Measurements from ENCODE around the gene LRP1B. TPM values are rescaled to one million over a fixed set of nuclear protein-coding genes. Genes with fewer than 3 reads are reported as not detected.

The LRP1B gene
- total and polyA plus RNA-seq, 2 donors (not counting 1 experiment from before 2014, with no cell fraction given), result under 0.01 to 0.01 TPM

DNA sequence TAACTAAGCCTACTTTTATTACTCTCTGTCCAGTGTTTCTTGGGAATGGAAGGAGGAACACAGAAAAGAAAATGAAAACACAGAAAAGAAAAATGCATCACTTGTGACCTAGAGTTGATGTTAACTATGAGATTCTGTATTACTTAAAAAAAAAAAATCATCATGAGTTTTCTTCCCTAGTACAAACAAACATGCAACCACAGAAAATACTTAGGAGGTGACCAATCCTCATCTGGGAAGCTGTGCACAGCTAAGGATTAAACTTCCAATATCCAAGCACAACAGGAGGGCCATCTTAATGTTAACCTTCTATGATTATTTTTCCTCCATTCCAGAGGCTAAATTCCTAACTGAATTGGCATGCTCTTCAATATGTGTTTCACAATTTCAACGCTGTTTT, 1140.4 kb downstream of the LRP1B start:
- peak; percentile 86 to 94 for DNase-seq (ENCODE audit: low read depth in 2 of 2)
- H3K79me2 ChIP-seq (ENCODE audit: control insufficient read depth, insufficient read depth, low read length), result no peaks in the 10 kb centered on the region
- no peak overlapping the region for H3K4me3 ChIP-seq (replicated peaks in 1 of 4; ENCODE audit: control extremely low read depth in 1 of 4, insufficient read depth in 1 of 4, low read depth in 3 of 4, low read length in 4 of 4)
- H3K36me3 ChIP-seq (ENCODE audit: control insufficient read depth, insufficient read depth, low read length), result no peaks in the 10 kb centered on the region
- H3K27me3 ChIP-seq (ENCODE audit: control insufficient read depth, insufficient read depth, low read length), result no peaks in the 10 kb centered on the region
- no peak for TF ChIP-seq EZH2 (IDR thresholded peaks at IDR 0.05; ENCODE audit: low read length, missing control alignments)
- TF ChIP-seq, protein P1, sequence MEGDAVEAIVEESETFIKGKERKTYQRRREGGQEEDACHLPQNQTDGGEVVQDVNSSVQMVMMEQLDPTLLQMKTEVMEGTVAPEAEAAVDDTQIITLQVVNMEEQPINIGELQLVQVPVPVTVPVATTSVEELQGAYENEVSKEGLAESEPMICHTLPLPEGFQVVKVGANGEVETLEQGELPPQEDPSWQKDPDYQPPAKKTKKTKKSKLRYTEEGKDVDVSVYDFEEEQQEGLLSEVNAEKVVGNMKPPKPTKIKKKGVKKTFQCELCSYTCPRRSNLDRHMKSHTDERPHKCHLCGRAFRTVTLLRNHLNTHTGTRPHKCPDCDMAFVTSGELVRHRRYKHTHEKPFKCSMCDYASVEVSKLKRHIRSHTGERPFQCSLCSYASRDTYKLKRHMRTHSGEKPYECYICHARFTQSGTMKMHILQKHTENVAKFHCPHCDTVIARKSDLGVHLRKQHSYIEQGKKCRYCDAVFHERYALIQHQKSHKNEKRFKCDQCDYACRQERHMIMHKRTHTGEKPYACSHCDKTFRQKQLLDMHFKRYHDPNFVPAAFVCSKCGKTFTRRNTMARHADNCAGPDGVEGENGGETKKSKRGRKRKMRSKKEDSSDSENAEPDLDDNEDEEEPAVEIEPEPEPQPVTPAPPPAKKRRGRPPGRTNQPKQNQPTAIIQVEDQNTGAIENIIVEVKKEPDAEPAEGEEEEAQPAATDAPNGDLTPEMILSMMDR (conservative IDR thresholded peaks at IDR 0.05 in 1 of 2, IDR thresholded peaks at IDR 0.05 in 1 of 2; ENCODE audit: low read depth in 1 of 2, low read length in 2 of 2), result no peak
- H3K4me1 ChIP-seq (ENCODE audit: control insufficient read depth, extremely low read depth, insufficient read depth, low read length), result no peaks in the 10 kb centered on the region
- no peak overlapping the region for H3K9ac ChIP-seq (ENCODE audit: insufficient read depth, low read length)
- peak overlapping the region; percentile 8 for H3K27ac ChIP-seq (ENCODE audit: insufficient read depth, low read length)
- H2AFZ ChIP-seq (ENCODE audit: low read length), result no peak overlapping the region
- H3K9me3 ChIP-seq (ENCODE audit: control insufficient read depth, insufficient read depth, low read depth, low read length), result no peaks in the 10 kb centered on the region
- no peaks in the 10 kb centered on the region for H4K20me1 ChIP-seq (ENCODE audit: control insufficient read depth, extremely low read depth, insufficient read depth, low read length)
- no peak overlapping the region for H3K4me2 ChIP-seq (ENCODE audit: extremely low read depth, insufficient read depth, low read length)

DNA sequence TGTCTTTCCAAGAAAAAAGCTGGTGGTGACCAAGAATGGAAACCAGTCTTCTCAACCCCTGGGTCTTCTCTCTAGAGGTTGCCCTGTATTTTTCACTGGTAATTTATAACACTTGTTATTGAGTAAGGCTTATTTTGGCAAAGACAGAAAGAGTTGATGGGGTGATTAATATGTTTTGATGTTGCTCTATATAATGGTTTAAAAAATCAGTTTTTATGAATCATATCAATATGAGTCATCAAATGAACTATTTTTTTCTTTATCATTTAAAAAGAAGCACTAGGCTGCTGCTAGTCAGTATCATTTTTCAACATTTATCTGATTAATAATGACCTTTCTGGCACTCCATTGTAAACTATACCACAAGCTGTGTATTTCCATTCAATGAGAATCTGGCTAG, 1142.2 kb downstream of the LRP1B start:
- no peaks in the 10 kb centered on the region for H3K27me3 ChIP-seq (ENCODE audit: control insufficient read depth, insufficient read depth, low read length)

DNA sequence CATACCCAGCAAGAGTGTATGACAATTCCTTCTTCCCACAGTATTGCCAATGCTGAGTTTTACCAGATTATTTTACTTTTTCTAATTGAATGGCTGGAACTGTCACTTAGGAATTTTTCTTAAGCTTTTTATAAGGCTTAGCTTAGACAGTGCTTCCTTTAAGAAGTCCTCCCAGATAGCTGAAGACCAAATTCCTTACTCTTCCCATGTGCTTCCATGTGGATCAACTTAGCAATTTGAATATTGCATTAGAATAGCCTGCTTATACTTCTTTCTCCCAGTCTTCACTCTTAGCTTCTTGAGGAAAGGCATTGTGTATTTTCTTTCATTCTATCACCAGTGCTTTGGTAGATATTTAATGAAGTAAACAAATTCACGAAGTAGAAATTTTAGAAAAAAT, 1144.4 kb downstream of the LRP1B start:
- H3K79me2 ChIP-seq (ENCODE audit: control insufficient read depth, insufficient read depth, low read length), result no peaks in the 10 kb centered on the region
- no peak overlapping the region for H3K4me2 ChIP-seq (ENCODE audit: extremely low read depth, insufficient read depth, low read length)
- H3K9me3 ChIP-seq (ENCODE audit: control insufficient read depth, insufficient read depth, low read depth, low read length), result no peaks in the 10 kb centered on the region
- no peaks in the 10 kb centered on the region for H3K4me1 ChIP-seq (ENCODE audit: control insufficient read depth, extremely low read depth, insufficient read depth, low read length)
- no peak overlapping the region for H3K9ac ChIP-seq (ENCODE audit: insufficient read depth, low read length)
- no peak for TF ChIP-seq EZH2 (IDR thresholded peaks at IDR 0.05; ENCODE audit: low read length, missing control alignments)
- TF ChIP-seq, protein P1 (conservative IDR thresholded peaks at IDR 0.05 in 1 of 2, IDR thresholded peaks at IDR 0.05 in 1 of 2; ENCODE audit: low read depth in 1 of 2, low read length in 2 of 2), result no peak
- no peaks in the 10 kb centered on the region for H3K27me3 ChIP-seq (ENCODE audit: control insufficient read depth, insufficient read depth, low read length)
- no peaks in the 10 kb centered on the region for H4K20me1 ChIP-seq (ENCODE audit: control insufficient read depth, extremely low read depth, insufficient read depth, low read length)
- no peak overlapping the region for H3K27ac ChIP-seq (ENCODE audit: insufficient read depth, low read length)
- no peaks in the 10 kb centered on the region for H3K36me3 ChIP-seq (ENCODE audit: control insufficient read depth, insufficient read depth, low read length)
- H3K4me3 ChIP-seq (replicated peaks in 1 of 4; ENCODE audit: control extremely low read depth in 1 of 4, insufficient read depth in 1 of 4, low read depth in 3 of 4, low read length in 4 of 4), result no peak overlapping the region
- no peak for DNase-seq (ENCODE audit: low read depth in 2 of 2)
- no peak overlapping the region for H2AFZ ChIP-seq (ENCODE audit: low read length)

More for the DNA sequence above, 1142.2 kb downstream of the LRP1B start:
- Histone ChIP-seq H2AFZ (ENCODE audit: low read length) (no peak overlapping the region), H3K4me1 (ENCODE audit: control insufficient read depth, extremely low read depth, insufficient read depth, low read length) (no peaks in the 10 kb centered on the region), H3K9ac (ENCODE audit: insufficient read depth, low read length) (no peak overlapping the region), H3K27ac (ENCODE audit: insufficient read depth, low read length) (no peak overlapping the region), H3K79me2 (ENCODE audit: control insufficient read depth, insufficient read depth, low read length) (no peaks in the 10 kb centered on the region), H3K4me2 (ENCODE audit: extremely low read depth, insufficient read depth, low read length) (no peak overlapping the region), H3K36me3 (ENCODE audit: control insufficient read depth, insufficient read depth, low read length) (no peaks in the 10 kb centered on the region), H4K20me1 (ENCODE audit: control insufficient read depth, extremely low read depth, insufficient read depth, low read length) (no peaks in the 10 kb centered on the region), H3K9me3 (ENCODE audit: control insufficient read depth, insufficient read depth, low read depth, low read length) (no peaks in the 10 kb centered on the region), H3K4me3 (replicated peaks in 1 of 4; ENCODE audit: control extremely low read depth in 1 of 4, insufficient read depth in 1 of 4, low read depth in 3 of 4, low read length in 4 of 4) (no peak overlapping the region)
- peak; percentile 29 to 36 for DNase-seq (ENCODE audit: low read depth in 2 of 2)
- TF ChIP-seq EZH2 (IDR thresholded peaks at IDR 0.05; ENCODE audit: low read length, missing control alignments), result no peak
- TF ChIP-seq, protein P1 (conservative IDR thresholded peaks at IDR 0.05 in 1 of 2, IDR thresholded peaks at IDR 0.05 in 1 of 2; ENCODE audit: low read depth in 1 of 2, low read length in 2 of 2), result no peak

Measured in fibroblast of lung (primary cell).